Measurements from ENCODE around the gene HECW1.

DNA sequence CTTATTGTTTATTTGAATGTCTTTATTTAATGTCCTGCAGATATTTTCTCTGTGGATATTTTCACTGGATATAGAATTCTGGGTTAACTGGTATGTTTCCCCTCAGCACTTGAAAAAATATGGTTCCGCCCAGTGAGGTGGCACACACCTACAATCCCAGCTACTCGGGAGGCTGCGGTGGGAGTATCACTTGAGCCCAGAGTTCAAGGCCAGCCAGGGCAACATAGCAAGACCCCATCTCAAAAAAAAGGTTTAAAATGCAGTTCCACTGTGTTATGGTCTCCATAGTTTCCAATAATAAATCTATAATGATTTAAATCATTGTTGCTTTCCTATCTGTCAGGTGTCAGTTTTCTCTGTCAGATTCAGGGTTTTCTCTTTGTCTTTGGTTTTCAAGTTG is 305.0 kb downstream of the HECW1 start:
- TF ChIP-seq, protein P1, sequence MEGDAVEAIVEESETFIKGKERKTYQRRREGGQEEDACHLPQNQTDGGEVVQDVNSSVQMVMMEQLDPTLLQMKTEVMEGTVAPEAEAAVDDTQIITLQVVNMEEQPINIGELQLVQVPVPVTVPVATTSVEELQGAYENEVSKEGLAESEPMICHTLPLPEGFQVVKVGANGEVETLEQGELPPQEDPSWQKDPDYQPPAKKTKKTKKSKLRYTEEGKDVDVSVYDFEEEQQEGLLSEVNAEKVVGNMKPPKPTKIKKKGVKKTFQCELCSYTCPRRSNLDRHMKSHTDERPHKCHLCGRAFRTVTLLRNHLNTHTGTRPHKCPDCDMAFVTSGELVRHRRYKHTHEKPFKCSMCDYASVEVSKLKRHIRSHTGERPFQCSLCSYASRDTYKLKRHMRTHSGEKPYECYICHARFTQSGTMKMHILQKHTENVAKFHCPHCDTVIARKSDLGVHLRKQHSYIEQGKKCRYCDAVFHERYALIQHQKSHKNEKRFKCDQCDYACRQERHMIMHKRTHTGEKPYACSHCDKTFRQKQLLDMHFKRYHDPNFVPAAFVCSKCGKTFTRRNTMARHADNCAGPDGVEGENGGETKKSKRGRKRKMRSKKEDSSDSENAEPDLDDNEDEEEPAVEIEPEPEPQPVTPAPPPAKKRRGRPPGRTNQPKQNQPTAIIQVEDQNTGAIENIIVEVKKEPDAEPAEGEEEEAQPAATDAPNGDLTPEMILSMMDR (optimal IDR thresholded peaks at IDR 0.05 in 1 of 3, IDR thresholded peaks at IDR 0.05 in 1 of 3, conservative IDR thresholded peaks at IDR 0.05 in 1 of 3; ENCODE audit: extremely low read depth in 1 of 3, insufficient read depth in 2 of 3, low read length in 3 of 3), result no peak
- TF ChIP-seq EZH2 (IDR thresholded peaks at IDR 0.05; ENCODE audit: low read length), result no peak

All from keratinocyte (primary cell).